BLaER1 treated with 17β-estradiol and CSF1 and Interleukin-3, amounts not matched to agents 10 nM and 100 nM (cell line): ENCODE results near the gene LRRC75A.

Experiments
- H3K27ac ChIP-seq, 11 experiments: shearing (Covaris generic); formaldehyde crosslinking; 2 replicates each; pipeline ENCODE4 v1.8.1; 2022
- H3K27me3 ChIP-seq, 11 experiments: shearing (Covaris generic); formaldehyde crosslinking; 2 replicates each; pipeline ENCODE4 v1.8.1; 2022
- H3K36me3 ChIP-seq, 11 experiments: shearing (Covaris generic); formaldehyde crosslinking; 2 replicates each; pipeline ENCODE4 v1.8.1; 2022
- H3K4me1 ChIP-seq, 10 experiments: shearing (Covaris generic); formaldehyde crosslinking; 2 replicates each; pipeline ENCODE4 v1.8.1; 2022
- H3K4me2 ChIP-seq, 11 experiments: shearing (Covaris generic); formaldehyde crosslinking; 2 replicates each; pipeline ENCODE4 v1.8.1; 2022
- H3K4me3 ChIP-seq, 10 experiments: shearing (Covaris generic); formaldehyde crosslinking; 2 replicates each; pipeline ENCODE4 v1.8.1; 2022
- H3K9ac ChIP-seq, 11 experiments: shearing (Covaris generic); formaldehyde crosslinking; 2 replicates each; pipeline ENCODE4 v1.8.1; 2022
- H3K9me3 ChIP-seq, 11 experiments: shearing (Covaris generic); formaldehyde crosslinking; replicated peaks in 1 of 11; 2 replicates each; pipeline ENCODE4 v1.8.1; 2022
- H4K20me1 ChIP-seq, 11 experiments: shearing (Covaris generic); formaldehyde crosslinking; 2 replicates each; pipeline ENCODE4 v1.8.1; 2022
- Cebpa-rat ChIP-seq, 11 experiments: shearing (Covaris generic); IDR thresholded peaks; 2 replicates each; pipeline ENCODE4 v1.8.1; 2022

LRRC75A gene

DNA sequence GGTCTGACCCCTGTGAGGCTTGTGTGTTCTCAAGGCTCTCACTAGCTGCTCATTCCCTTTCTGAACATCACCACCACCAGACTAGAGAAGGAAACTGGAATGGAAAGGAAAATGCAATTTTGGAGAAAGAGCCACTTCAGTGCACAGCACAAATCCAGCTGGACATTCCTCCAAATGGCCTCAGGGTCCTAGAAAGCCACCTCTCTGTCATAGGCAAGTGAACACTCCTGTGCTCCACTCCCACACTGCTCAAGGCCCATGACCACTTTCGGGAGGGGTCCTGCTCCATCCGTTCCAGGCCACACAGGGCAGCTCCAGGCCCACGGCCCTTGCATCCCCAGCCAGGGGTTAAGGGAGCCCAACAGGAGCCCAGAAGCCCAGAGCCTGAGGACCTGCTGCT, 2.6 kb downstream of the LRRC75A start:
- Histone ChIP-seq H3K9ac (no peak overlapping the region), H3K27ac (no peak overlapping the region), H3K4me3 (no peak overlapping the region), H4K20me1 (peaks cover 0 to 19% (median 0%) of the 10 kb centered on the region in 11 experiments; a peak in 6 of 22 replicates), H3K36me3 (no peaks in the 10 kb centered on the region), H3K9me3 (no peaks in the 10 kb centered on the region), H3K4me1 (peaks cover 4 to 34% (median 24%) of the 10 kb centered on the region in 10 experiments; a peak in 16 of 20 replicates), H3K4me2 (no peak overlapping the region), H3K27me3 (peaks cover 0 to 25% (median 8%) of the 10 kb centered on the region in 11 experiments; a peak in 8 of 22 replicates)
- no peak for TF ChIP-seq Cebpa-rat (IDR thresholded peaks at IDR 0.05)

DNA sequence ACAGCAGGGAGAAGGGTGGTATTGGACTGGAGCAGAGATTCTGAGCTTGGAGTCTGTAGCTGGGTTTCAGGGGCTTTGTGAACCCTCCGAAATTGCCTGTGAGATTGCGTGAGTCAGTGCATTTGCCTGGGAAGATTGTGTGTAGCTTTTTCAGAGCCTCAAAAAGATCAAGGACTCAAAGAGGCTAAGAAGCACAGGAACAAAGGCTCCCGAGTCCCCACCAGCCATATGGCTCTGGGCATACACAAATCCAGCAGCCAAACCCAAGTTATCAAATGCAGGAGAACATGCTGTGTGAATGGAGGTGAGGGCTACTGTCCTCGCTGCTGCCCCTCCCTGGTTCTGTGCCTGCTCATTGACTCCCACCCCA, 3.0 kb downstream of the LRRC75A start:
- H3K4me2 ChIP-seq: no peak overlapping the region
- H3K27ac ChIP-seq: no peak overlapping the region
- peaks cover 4 to 30% (median 23%) of the 10 kb centered on the region in 10 experiments; a peak in 16 of 20 replicates for H3K4me1 ChIP-seq
- H3K9ac ChIP-seq: no peak overlapping the region
- H3K4me3 ChIP-seq: no peak overlapping the region
- H3K27me3 ChIP-seq: peaks cover 0 to 25% (median 8%) of the 10 kb centered on the region in 11 experiments; a peak in 8 of 22 replicates
- H3K36me3 ChIP-seq: no peaks in the 10 kb centered on the region
- peaks cover 0 to 19% (median 0%) of the 10 kb centered on the region in 11 experiments; a peak in 6 of 22 replicates for H4K20me1 ChIP-seq
- no peak for TF ChIP-seq Cebpa-rat (IDR thresholded peaks at IDR 0.05)
- H3K9me3 ChIP-seq: no peaks in the 10 kb centered on the region

DNA sequence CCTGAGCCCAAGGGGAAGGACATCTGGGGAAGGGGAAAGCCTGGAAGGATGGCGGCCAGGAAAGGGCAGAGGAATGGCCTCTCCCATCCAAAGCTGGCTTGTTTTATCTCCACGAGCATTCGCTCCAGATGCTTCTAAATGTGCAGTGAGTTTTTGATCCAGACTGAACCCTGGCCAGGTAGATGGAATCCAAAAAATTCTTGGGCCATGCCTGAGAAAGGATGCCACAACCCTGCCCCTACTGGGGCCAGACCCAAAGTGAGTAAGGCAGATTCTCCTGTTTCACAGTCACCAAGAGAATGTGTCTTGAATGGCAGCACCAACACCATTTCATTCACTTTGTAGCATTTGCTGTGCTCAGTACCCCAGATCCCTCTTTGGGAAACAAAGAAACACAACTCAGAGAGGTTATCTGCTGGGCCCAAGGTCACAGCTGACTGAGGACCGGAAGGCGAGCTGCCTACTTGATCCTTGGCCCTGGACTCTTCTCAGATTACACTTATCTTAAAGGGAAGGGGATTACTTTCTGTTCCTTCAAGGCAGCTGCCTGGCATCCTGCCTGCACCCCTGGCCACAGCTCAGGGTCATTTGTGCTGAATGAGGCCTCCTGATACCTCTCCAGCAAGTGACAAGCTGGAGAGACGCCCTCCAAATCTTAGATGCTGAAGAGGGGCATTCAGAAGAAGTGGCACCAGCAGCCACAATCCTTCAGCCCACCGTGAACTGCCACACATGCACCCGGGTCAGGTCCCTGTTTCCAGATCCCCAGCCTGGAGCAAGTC, 3.6 kb downstream of the LRRC75A start:
- peaks cover 0 to 19% (median 0%) of the 10 kb centered on the region in 11 experiments; a peak in 6 of 22 replicates for H4K20me1 ChIP-seq
- no peaks in the 10 kb centered on the region for H3K36me3 ChIP-seq
- no peak overlapping the region for H3K4me3 ChIP-seq
- H3K4me1 ChIP-seq: peaks cover 4 to 26% (median 20%) of the 10 kb centered on the region in 10 experiments; a peak in 16 of 20 replicates
- H3K9me3 ChIP-seq: no peaks in the 10 kb centered on the region
- TF ChIP-seq Cebpa-rat (IDR thresholded peaks at IDR 0.05): no peak
- no peak overlapping the region for H3K4me2 ChIP-seq
- no peak overlapping the region for H3K9ac ChIP-seq
- peaks cover 0 to 25% (median 8%) of the 10 kb centered on the region in 11 experiments; a peak in 8 of 22 replicates for H3K27me3 ChIP-seq
- no peak overlapping the region for H3K27ac ChIP-seq

DNA sequence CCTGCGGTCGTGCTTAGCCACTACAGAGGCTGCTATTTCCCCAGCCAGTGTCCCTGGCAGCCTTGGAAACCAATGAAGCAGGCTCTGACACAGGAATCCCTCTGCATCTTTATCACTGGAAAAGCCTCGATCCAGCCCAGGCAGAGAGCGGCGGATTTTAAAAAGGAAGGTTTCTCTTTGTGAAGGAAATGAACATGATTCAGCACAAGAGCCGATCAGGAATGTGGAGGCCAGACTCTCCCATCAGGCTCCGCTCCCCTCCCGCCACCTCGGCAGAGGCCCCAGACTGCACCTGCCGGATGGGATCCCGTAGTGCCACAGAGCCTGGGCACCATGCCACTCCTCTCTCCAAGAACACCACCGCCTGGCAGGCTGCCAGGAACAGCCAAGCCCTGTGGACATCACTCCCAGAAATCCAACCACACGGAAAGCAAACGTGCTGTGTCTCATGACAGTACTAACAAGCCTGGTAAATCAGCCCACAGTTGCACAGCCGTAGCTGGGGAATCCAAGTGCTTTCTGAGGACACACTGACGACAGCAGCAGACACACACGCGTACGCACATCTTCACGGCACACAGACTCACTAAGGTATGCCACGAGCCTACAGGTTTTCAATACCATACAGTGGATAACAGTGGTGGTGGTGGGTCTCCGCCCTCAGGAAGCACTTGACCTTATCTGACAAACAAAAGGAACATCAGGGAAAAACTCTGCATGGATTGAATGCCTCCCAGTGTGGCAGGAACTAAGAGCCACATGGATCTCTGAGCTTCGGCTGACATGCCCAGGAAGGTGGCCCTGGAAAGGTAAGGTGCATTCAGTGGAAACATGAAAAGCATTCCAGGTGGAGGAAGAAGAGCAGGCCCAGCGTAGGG, 5.4 kb downstream of the LRRC75A start:
- H3K4me1 ChIP-seq: peaks cover 4 to 18% (median 11%) of the 10 kb centered on the region in 10 experiments; a peak in 16 of 20 replicates
- TF ChIP-seq Cebpa-rat (IDR thresholded peaks at IDR 0.05): no peak

DNA sequence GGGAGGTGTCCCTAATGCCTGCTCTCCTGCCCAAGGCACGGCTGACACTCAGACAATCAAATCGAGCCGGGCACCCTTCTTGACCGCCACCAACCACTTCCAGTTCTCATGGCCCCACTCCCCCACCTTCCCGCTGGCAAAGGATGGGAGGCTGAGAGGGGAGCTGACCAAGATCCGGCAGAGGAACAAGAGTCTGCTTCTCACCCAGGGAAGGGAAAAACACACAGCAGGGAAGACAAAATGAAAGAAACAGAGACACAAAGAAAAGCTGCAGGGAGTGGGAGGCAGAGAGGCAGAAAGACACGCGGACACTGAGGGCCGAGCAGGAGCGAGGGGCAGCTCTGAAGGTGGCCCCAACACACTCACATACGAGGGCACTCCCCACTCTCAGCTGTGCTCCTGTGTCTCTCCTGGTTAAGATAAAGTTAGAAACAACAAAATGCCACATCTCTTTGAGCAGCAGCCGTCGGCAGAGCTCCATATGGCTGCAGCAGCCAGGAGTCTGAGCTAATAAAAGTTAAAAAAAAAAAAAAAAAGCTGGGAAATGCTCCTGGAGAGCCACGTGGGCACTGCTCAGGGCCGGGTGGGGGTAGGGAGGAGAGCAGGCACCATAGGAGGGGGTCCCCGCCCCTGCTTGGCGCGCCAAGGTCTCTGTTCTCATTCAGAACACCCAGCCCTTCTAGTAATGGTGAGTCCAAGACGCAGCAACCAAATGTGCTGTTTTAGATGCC, 7.4 kb downstream of the LRRC75A start:
- Histone ChIP-seq H3K9ac (no peak overlapping the region), H3K4me2 (no peak overlapping the region), H3K4me3 (no peak overlapping the region), H3K36me3 (no peaks in the 10 kb centered on the region), H3K4me1 (peaks cover 0 to 8% (median 0%) of the 10 kb centered on the region in 10 experiments; a peak in 5 of 20 replicates), H3K27me3 (no peaks in the 10 kb centered on the region; a peak in 1 of 22 replicates), H3K27ac (no peak overlapping the region), H4K20me1 (peaks cover 0 to 8% (median 0%) of the 10 kb centered on the region in 11 experiments; a peak in 3 of 22 replicates), H3K9me3 (no peaks in the 10 kb centered on the region)
- TF ChIP-seq Cebpa-rat (IDR thresholded peaks at IDR 0.05): no peak

More for the DNA sequence above, 5.4 kb downstream of the LRRC75A start:
- Histone ChIP-seq H3K27ac (no peak overlapping the region), H3K9ac (no peak overlapping the region), H3K9me3 (no peaks in the 10 kb centered on the region), H3K4me3 (no peak overlapping the region), H3K27me3 (peaks cover 0 to 17% (median 8%) of the 10 kb centered on the region in 11 experiments; a peak in 8 of 22 replicates), H4K20me1 (peaks cover 0 to 19% (median 0%) of the 10 kb centered on the region in 11 experiments; a peak in 6 of 22 replicates), H3K36me3 (no peaks in the 10 kb centered on the region), H3K4me2 (no peak overlapping the region)

DNA sequence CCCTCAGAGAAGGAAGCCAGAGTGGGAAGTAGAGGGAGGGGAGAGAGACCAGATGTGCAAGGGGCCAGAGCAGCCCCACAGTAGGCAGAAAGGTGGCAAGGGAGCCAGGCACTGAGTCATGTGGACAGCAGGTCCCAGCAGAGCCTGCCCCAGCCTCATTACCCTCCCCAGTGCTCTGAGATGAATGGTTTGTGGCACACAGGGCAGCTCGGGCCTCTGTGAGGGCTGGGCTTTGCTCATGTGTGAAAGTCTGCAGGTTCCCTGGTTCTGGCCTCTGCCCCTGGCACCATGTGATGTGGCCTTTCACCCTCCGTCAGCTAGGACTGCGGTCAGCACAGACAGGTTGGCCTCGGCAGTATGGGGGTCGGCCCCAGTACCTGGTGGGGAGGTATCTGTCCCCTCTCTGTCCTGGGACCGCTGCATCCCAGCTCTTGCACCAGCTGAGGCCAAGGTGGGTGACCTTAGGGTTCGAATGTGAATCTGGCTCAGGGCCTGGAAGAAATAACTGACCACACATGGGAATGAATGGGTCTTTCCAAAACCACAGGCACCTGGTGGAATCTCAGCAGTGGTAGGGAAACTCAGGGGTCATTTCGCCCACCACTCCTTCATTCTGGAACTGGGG, 8.9 kb downstream of the LRRC75A start:
- Histone ChIP-seq H3K27me3 (no peaks in the 10 kb centered on the region), H3K4me1 (peaks cover 0 to 8% (median 0%) of the 10 kb centered on the region in 10 experiments; a peak in 5 of 20 replicates), H3K9me3 (no peaks in the 10 kb centered on the region), H3K4me3 (no peak overlapping the region), H3K27ac (no peak overlapping the region), H3K9ac (no peak overlapping the region), H3K4me2 (no peak overlapping the region), H4K20me1 (peaks cover 0 to 16% (median 0%) of the 10 kb centered on the region in 11 experiments; a peak in 3 of 22 replicates), H3K36me3 (no peaks in the 10 kb centered on the region)
- no peak for TF ChIP-seq Cebpa-rat (IDR thresholded peaks at IDR 0.05)

DNA sequence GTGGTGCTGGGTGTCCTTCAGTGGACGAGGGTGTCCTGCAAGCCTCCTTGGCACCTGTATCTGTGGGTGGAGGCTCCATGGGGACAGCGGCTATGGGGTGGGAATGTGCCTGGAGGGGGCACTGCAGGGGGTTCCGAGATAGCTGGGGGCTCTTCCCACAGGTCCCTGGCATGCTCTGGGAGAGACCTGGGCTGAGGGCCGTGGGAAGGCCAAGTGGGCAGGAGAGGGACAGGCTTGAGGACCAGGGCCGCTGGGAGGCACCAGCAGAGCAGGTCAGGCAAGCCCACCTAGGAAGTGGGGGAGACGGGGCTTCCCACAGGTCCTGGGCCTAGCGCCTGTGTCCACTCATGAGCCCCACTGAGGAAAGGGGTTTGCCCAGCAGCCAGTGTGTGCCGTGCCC, 9.7 kb downstream of the LRRC75A start:
- no peaks in the 10 kb centered on the region for H3K9me3 ChIP-seq
- no peak for TF ChIP-seq Cebpa-rat (IDR thresholded peaks at IDR 0.05)
- H4K20me1 ChIP-seq: peaks cover 0 to 12% (median 0%) of the 10 kb centered on the region in 11 experiments; a peak in 3 of 22 replicates
- no peak overlapping the region for H3K4me3 ChIP-seq
- H3K4me2 ChIP-seq: no peak overlapping the region
- H3K27me3 ChIP-seq: no peaks in the 10 kb centered on the region
- H3K27ac ChIP-seq: no peak overlapping the region
- H3K4me1 ChIP-seq: peaks cover 0 to 8% (median 0%) of the 10 kb centered on the region in 10 experiments; a peak in 5 of 20 replicates
- no peaks in the 10 kb centered on the region for H3K36me3 ChIP-seq
- H3K9ac ChIP-seq: no peak overlapping the region

DNA sequence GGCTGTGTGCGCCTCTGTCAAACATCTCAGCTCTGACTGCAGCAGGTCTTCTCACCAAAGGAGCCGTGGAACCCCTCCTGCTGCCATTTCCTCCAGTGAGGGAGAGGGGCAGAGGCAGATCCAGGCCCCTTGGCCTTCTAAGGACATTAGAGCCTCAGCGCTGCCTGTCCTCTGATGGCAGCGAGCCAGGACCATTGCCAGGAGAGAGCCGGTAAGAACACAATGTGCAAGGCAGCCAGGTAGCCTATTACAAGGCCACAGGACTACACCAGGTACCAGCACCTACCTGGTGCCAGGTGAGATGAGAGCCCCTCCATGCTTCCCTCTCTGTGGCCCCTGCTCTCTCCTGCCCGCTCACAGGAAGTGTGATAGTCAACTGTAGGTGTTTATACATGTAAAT, 11.0 kb downstream of the LRRC75A start:
- H3K27me3 ChIP-seq: no peaks in the 10 kb centered on the region
- TF ChIP-seq Cebpa-rat (IDR thresholded peaks at IDR 0.05): no peak

More for the DNA sequence above, 11.0 kb downstream of the LRRC75A start:
- Histone ChIP-seq H3K4me1 (peaks cover 0 to 6% (median 0%) of the 10 kb centered on the region in 10 experiments; a peak in 5 of 20 replicates), H3K36me3 (no peaks in the 10 kb centered on the region), H3K9me3 (no peaks in the 10 kb centered on the region), H3K27ac (no peak overlapping the region), H3K9ac (no peak overlapping the region), H3K4me3 (no peak overlapping the region), H3K4me2 (no peak overlapping the region), H4K20me1 (peaks cover 0 to 7% (median 0%) of the 10 kb centered on the region in 11 experiments; a peak in 2 of 22 replicates)
